Fibroblast of pulmonary artery (primary cell): ENCODE results near the gene RWDD3.

Experiments used
- DNase-seq: peaks from one replicate; pipeline ENCODE4 v3.0.0-alpha.2; 2010; ENCODE audit warnings: low read depth
- H3K4me3 ChIP-seq: replicated peaks from 2 replicates; pipeline ENCODE4 v1.5.1; 2011; ENCODE audit warnings: low read depth, mild to moderate bottlenecking, control low read depth, low read length, moderate library complexity
- TF ChIP-seq, protein P1 (sequence below): IDR thresholded peaks from 2 replicates; pipeline ENCODE4 v1.5.1; 2011; ENCODE audit warnings: mild to moderate bottlenecking, control low read depth, low read length, inconsistent platforms; ENCODE audit errors: missing control alignments

RWDD3 gene

DNA sequence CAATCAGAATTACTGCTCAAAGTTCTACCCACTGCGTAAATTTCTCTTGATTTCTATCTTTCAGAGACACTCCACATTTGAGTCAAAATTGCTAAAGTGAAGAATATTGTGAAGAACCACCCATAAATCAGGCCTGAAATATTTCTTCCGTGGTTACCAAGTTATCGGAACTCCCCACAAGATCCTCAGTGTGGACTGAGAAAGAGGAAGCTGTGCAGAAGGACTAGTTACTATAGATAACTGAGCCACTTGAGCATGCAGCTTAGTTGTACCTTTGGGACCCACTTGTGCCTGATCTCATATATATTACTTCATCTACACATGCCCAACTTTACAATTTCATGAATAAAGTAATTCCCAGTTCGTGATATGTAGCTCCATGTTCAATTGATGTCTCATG lies 18.4 kb downstream of the RWDD3 start:
- no peak overlapping the region for H3K4me3 ChIP-seq
- TF ChIP-seq, protein P1, sequence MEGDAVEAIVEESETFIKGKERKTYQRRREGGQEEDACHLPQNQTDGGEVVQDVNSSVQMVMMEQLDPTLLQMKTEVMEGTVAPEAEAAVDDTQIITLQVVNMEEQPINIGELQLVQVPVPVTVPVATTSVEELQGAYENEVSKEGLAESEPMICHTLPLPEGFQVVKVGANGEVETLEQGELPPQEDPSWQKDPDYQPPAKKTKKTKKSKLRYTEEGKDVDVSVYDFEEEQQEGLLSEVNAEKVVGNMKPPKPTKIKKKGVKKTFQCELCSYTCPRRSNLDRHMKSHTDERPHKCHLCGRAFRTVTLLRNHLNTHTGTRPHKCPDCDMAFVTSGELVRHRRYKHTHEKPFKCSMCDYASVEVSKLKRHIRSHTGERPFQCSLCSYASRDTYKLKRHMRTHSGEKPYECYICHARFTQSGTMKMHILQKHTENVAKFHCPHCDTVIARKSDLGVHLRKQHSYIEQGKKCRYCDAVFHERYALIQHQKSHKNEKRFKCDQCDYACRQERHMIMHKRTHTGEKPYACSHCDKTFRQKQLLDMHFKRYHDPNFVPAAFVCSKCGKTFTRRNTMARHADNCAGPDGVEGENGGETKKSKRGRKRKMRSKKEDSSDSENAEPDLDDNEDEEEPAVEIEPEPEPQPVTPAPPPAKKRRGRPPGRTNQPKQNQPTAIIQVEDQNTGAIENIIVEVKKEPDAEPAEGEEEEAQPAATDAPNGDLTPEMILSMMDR = no peak
- no peak for DNase-seq

DNA sequence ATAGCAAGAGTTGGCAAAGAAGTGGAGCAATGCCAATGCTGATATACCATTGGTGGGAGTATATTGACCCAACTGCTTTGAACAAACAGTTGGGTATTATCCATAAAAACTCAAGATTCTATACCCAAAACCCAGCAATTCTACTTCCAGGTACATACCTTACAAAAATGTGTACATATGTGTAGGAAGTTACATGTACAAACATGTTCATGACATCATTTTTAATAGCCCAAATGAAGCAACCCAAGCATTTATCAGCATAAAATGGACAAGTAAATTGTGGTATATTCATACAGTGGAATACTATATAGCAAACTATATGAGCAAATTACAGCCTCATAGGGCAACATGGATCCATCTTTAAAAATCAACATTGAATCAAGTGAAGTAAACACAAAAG lies 20.9 kb downstream of the RWDD3 start:
- H3K4me3 ChIP-seq = no peak overlapping the region
- TF ChIP-seq, protein P1 = no peak
- no peak for DNase-seq

DNA sequence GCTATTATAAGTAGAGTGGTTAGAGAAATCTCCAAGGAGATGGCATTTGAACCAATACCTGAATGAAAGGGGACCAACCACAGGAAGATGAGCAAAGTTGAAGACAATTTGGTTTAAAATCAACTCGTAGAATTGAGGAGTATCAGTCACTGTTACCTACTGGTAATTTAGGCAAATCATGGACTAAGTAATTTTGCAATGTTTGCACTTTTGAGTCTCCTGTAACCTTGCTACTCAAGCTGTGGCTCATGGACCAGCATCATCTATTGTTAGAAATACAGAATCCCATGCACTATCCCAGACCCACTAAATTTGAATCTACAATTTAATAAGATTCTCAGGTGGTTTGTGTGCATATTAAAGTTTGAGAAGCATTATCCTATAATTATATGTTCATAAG lies 21.8 kb downstream of the RWDD3 start:
- TF ChIP-seq, protein P1 = no peak
- DNase-seq = no peak
- no peak overlapping the region for H3K4me3 ChIP-seq

DNA sequence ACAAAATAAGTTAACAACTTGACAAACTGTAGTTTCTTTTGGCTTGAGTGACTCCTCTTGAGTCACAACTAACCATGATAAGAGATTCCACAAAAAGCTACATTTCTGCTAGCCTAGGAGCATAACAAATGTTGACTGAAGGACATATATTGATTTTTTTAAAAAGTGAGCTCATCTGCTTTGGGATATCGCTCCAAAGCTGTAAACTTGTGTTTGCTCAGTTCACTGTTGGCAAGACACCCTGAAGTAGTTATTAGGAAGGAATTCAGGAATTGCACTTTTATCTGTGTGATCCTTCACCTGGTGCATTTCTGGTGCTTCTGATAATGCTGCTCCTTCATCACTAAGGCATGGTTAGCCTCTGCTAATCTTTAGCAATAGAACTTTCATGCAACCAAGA lies 23.7 kb downstream of the RWDD3 start:
- TF ChIP-seq, protein P1 = no peak
- DNase-seq = peak; percentile 12
- H3K4me3 ChIP-seq = no peak overlapping the region

DNA sequence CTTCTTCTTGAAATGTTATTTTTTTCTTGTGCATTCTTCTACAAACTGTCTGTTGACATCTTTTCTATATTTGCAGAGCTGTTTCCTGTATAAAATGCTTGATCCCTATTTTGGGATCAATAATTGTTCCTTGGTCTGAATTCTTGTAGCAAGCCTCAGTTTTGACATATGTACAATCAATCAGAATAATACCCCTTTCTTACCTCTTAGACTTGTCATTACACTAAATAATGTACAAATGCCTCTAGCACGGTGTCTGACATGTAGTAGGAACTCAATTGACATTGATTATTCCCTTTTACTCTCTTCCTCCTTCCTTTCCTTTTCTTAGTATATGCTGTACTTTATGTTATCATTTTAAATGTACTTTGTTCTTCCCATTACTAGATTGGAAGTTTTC lies 25.2 kb downstream of the RWDD3 start:
- DNase-seq = no peak
- no peak overlapping the region for H3K4me3 ChIP-seq
- TF ChIP-seq, protein P1 = no peak

DNA sequence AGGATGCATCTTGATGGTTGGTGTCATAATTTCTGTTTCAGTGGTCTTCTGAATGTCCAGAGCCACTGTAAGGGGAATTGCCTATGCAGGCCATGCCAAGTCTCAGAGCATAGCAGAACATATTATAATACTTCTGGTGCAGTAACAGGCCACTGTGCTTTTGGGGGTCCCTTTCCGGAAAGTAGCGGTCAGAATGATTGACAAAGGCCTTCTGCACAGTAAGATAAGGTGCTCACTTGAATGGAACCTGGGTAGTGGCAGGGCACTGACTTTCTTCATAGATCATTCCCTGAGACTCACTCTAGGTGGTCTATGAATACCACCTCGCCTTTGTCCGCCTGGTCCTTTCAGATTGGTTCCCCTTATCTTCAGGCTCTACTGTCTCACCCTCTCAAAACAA lies 28.9 kb downstream of the RWDD3 start:
- DNase-seq = no peak
- no peak overlapping the region for H3K4me3 ChIP-seq
- TF ChIP-seq, protein P1 = no peak

DNA sequence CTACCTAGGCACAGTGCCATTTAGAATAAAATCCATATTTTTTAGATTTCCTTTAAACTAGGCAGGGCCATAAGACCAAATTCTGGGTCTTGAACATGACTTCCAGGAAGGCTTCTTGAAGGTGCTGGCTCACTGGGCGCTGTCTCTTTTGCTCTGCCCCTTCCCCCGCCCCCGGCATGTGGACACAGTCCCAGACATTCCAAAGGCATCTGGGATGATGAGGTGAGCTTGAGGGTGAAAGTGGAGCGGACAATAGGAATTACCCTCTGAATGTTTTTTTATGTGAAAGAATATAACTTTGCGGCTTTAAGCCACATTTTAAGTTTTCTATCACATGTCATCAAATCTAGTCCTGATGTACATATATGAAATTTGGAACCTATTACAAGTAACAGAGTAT lies 29.4 kb downstream of the RWDD3 start:
- TF ChIP-seq, protein P1 = no peak
- no peak overlapping the region for H3K4me3 ChIP-seq
- no peak for DNase-seq
